K562 (cell line): ENCODE results near the gene PBX1. TPM values are rescaled to one million over a fixed set of nuclear protein-coding genes. Genes with fewer than 3 reads are reported as not detected.
A peak's percentile ranks its signal among the peaks of the same experiment; 100 is the strongest.

Source experiments
- ELF2 ChIP-seq: fragments of 250-450 bp; sonication (Bioruptor Pico); IDR thresholded peaks from 2 replicates; pipeline ENCODE4 v1.5.0; 2021; ENCODE audit warnings: mild to moderate bottlenecking
- ELK3 ChIP-seq: fragments of 450-650 bp; formaldehyde crosslinking; IDR thresholded peaks from 2 replicates; pipeline ENCODE4 v1.4.0; 2020; ENCODE audit warnings: mild to moderate bottlenecking
- NRF1 ChIP-seq, 2 experiments: fragments of 450-650 bp; IDR thresholded peaks in 1 of 2; conservative IDR thresholded peaks in 1 of 2; 2 replicates each; pipeline ENCODE4 v1.6.1; 2014; ENCODE audit warnings: mild to moderate bottlenecking in 2 of 2
- PHTF2 ChIP-seq: fragments of 250-450 bp; sonication (Bioruptor Pico); IDR thresholded peaks from 2 replicates; pipeline ENCODE4 v1.5.0; 2021; ENCODE audit warnings: mild to moderate bottlenecking
- THAP7 ChIP-seq: fragments of 250-450 bp; sonication (Bioruptor Pico); IDR thresholded peaks from 2 replicates; pipeline ENCODE4 v1.5.0; 2021
- ZNF407 ChIP-seq: fragments of 450-650 bp; IDR thresholded peaks from 2 replicates; pipeline ENCODE4 v1.6.1; 2016; ENCODE audit warnings: low read depth
- polyA plus RNA-seq, 8 experiments: library from polyadenylated mRNA; depleted of rRNA in 4 of 8; stranded (reverse) in 5 of 8; unstranded in 3 of 8; fragments of >200 nt; fragmentation: Nextera tagmentation in 2 of 8; fragmentation: Illumina TruSeq in 1 of 8; extraction: Ambion mirVana in 2 of 8; extraction: Trizol in 1 of 8; gene quantifications; 2 replicates each; pipeline versions ENCODE4 v1.2.1 to v1.2.3, GENCODE V29; 2011 to 2014; ENCODE audit warnings: inconsistent platforms in 1 of 8, missing spikeins in 1 of 8
- total RNA-seq, 7 experiments: library from RNA; depleted of rRNA in 6 of 7; stranded (reverse); fragments of >200 nt in 6 of 7; fragmentation: Illumina TruSeq in 2 of 7; extraction: Trizol in 2 of 7; gene quantifications; 2 replicates each; pipeline versions ENCODE4 v1.2.1 to v1.2.3, GENCODE V29; 2011 to 2021; ENCODE audit warnings: low replicate concordance in 1 of 7

Gene PBX1
- total and polyA plus RNA-seq, 9 of the 15 experiments (the other 6 are each of a cell fraction or from before 2014, with no cell fraction given): 0.03 to 0.62 (median 0.17) TPM

- no peak for TF ChIP-seq ZNF407
- TF ChIP-seq ELK3 (CRISPR knock-in tag): no peak
- no peak for TF ChIP-seq ELF2
- TF ChIP-seq THAP7 (CRISPR knock-in tag): no peak
- TF ChIP-seq PHTF2 (CRISPR knock-in tag): no peak
- peak in 1 of 2 experiments; percentile 42; a peak in 2 of 4 replicates for TF ChIP-seq NRF1 (conservative IDR thresholded peaks at IDR 0.05 in 1 of 2, IDR thresholded peaks at IDR 0.05 in 1 of 2)
- TF ChIP-seq, all 486 proteins: peak for 77
Observed at GRCh38 chr1:164772635-164773034, 213.7 kb downstream of the PBX1 start (continued).
